H9 (cell line): ENCODE measurements around the gene TAF8. TPM values are rescaled to one million over a fixed set of nuclear protein-coding genes. Genes with fewer than 3 reads are reported as not detected.

Source experiments
- DNase-seq: peaks from one replicate; pipeline ENCODE4 v3.0.0-alpha.2; 2017
- H2AFZ ChIP-seq: one replicate; pipeline ENCODE4 v1.6.1; 2013; ENCODE audit warnings: mild to moderate bottlenecking, low read length, control low read depth, moderate library complexity
- H2AK5ac ChIP-seq: 2 replicates; pipeline ENCODE4 v1.6.1; 2013; ENCODE audit warnings: low read length, control low read depth, mixed read lengths; ENCODE audit not compliant: insufficient read length
- H2BK120ac ChIP-seq: one replicate; pipeline ENCODE4 v1.6.1; 2013; ENCODE audit warnings: low read depth, mild to moderate bottlenecking, low read length, control low read depth, inconsistent platforms; ENCODE audit not compliant: poor library complexity, severe bottlenecking
- H2BK12ac ChIP-seq: 2 replicates; pipeline ENCODE4 v1.6.1; 2013; ENCODE audit warnings: low read length, control low read depth, mixed read lengths, low read depth; ENCODE audit not compliant: insufficient read length
- H2BK15ac ChIP-seq: 2 replicates; pipeline ENCODE4 v1.6.1; 2013; ENCODE audit warnings: low read depth, low read length, control low read depth
- H2BK20ac ChIP-seq: one replicate; pipeline ENCODE4 v1.6.1; 2013; ENCODE audit warnings: low read depth, mild to moderate bottlenecking, low read length, control low read depth, inconsistent platforms; ENCODE audit not compliant: poor library complexity, severe bottlenecking
- H2BK5ac ChIP-seq: 2 replicates; pipeline ENCODE4 v1.6.1; 2013; ENCODE audit warnings: low read length, control low read depth, mixed read lengths; ENCODE audit not compliant: insufficient read length
- H3K14ac ChIP-seq: 2 replicates; pipeline ENCODE4 v1.6.1; 2013; ENCODE audit warnings: low read length, control low read depth; ENCODE audit not compliant: insufficient read depth
- H3K18ac ChIP-seq: 2 replicates; pipeline ENCODE4 v1.6.1; 2013; ENCODE audit warnings: low read depth, mild to moderate bottlenecking, mixed read lengths, low read length, control low read depth; ENCODE audit not compliant: insufficient read length
- H3K23ac ChIP-seq: 2 replicates; pipeline ENCODE4 v1.6.1; 2013; ENCODE audit warnings: low read length, control low read depth, mixed read lengths, low read depth; ENCODE audit not compliant: insufficient read length
- H3K23me2 ChIP-seq: 2 replicates; pipeline ENCODE4 v1.6.1; 2013; ENCODE audit warnings: low read depth, mild to moderate bottlenecking, mixed read lengths, low read length, control low read depth; ENCODE audit not compliant: insufficient read length, poor library complexity, severe bottlenecking
- H3K27ac ChIP-seq: 2 replicates; pipeline ENCODE4 v1.5.1; 2013; ENCODE audit warnings: low read length, control low read depth, mixed read lengths, low read depth; ENCODE audit not compliant: insufficient read length
- H3K27me3 ChIP-seq: 2 replicates; pipeline ENCODE4 v1.6.1; 2013; ENCODE audit warnings: low read length, control low read depth, inconsistent platforms; ENCODE audit not compliant: insufficient read depth
- H3K4ac ChIP-seq: 2 replicates; pipeline ENCODE4 v1.6.1; 2013; ENCODE audit warnings: low read depth, mild to moderate bottlenecking, control low read depth, inconsistent platforms, low read length, moderate library complexity
- H3K4me1 ChIP-seq: 2 replicates; pipeline ENCODE4 v1.6.1; 2013; ENCODE audit warnings: low read length, control low read depth, inconsistent platforms; ENCODE audit not compliant: insufficient read depth
- H3K4me2 ChIP-seq: 2 replicates; pipeline ENCODE4 v1.6.1; 2013; ENCODE audit warnings: low read length, control low read depth, mixed read lengths; ENCODE audit not compliant: insufficient read length, insufficient read depth
- H3K56ac ChIP-seq: 2 replicates; pipeline ENCODE4 v1.6.1; 2013; ENCODE audit warnings: low read depth, mild to moderate bottlenecking, mixed read lengths, low read length, control low read depth; ENCODE audit not compliant: insufficient read length
- H3K79me1 ChIP-seq: 2 replicates; pipeline ENCODE4 v1.6.1; 2013; ENCODE audit warnings: low read depth, mild to moderate bottlenecking, moderate library complexity, low read length, control low read depth, inconsistent platforms; ENCODE audit not compliant: insufficient read depth, poor library complexity, severe bottlenecking
- H3K79me2 ChIP-seq: 2 replicates; pipeline ENCODE4 v1.6.1; 2013; ENCODE audit warnings: low read length, control low read depth, inconsistent platforms; ENCODE audit not compliant: insufficient read depth
- H3K9ac ChIP-seq: 2 replicates; pipeline ENCODE4 v1.6.1; 2013; ENCODE audit warnings: low read length, control low read depth, mixed read lengths; ENCODE audit not compliant: insufficient read length; ENCODE audit errors: extremely low read depth
- H3K9me3 ChIP-seq: one replicate; pipeline ENCODE4 v1.6.1; 2013; ENCODE audit warnings: low read depth, low read length, inconsistent platforms; ENCODE audit not compliant: control insufficient read depth
- H3T11ph ChIP-seq: one replicate; pipeline ENCODE4 v1.6.1; 2013; ENCODE audit warnings: mild to moderate bottlenecking, low read length, control low read depth, inconsistent platforms
- H4K20me1 ChIP-seq: one replicate; pipeline ENCODE4 v1.6.1; 2013; ENCODE audit not compliant: control insufficient read depth, insufficient read length, insufficient read depth
- H4K5ac ChIP-seq: 2 replicates; pipeline ENCODE4 v1.6.1; 2013; ENCODE audit warnings: low read depth, mild to moderate bottlenecking, mixed read lengths, low read length, control low read depth; ENCODE audit not compliant: insufficient read length
- H4K8ac ChIP-seq: replicated peaks from 2 replicates; pipeline ENCODE4 v1.6.1; 2013; ENCODE audit warnings: low read length, control low read depth, mixed read lengths, low read depth; ENCODE audit not compliant: insufficient read length
- H4K91ac ChIP-seq: 2 replicates; pipeline ENCODE4 v1.6.1; 2013; ENCODE audit warnings: low read depth, mild to moderate bottlenecking, moderate library complexity, mixed read lengths, low read length, control low read depth; ENCODE audit not compliant: insufficient read length
- H3K27ac Mint-ChIP-seq, 3 experiments: 2 replicates in 2 of 3; 3 replicates in 1 of 3; pipeline ENCODE4 v1.8.0; 2020 to 2021; ENCODE audit warnings: mixed read lengths in 3 of 3, mild to moderate bottlenecking in 1 of 3, moderate library complexity in 1 of 3
- H3K27me3 Mint-ChIP-seq: 2 replicates; pipeline ENCODE4 v1.8.0; 2021; ENCODE audit warnings: low read depth, mild to moderate bottlenecking, moderate library complexity, mixed read lengths
- H3K36me3 Mint-ChIP-seq, 3 experiments: 2 replicates in 2 of 3; 3 replicates in 1 of 3; pipeline ENCODE4 v1.8.0; 2020 to 2021; ENCODE audit warnings: low read depth in 3 of 3, mixed read lengths in 3 of 3; ENCODE audit not compliant: insufficient read depth in 1 of 3
- H3K4me1 Mint-ChIP-seq, 2 experiments: 2 replicates each; pipeline ENCODE4 v1.8.0; 2020; ENCODE audit warnings: mixed read lengths in 2 of 2
- H3K4me3 Mint-ChIP-seq, 2 experiments: 2 replicates in 1 of 2; 3 replicates in 1 of 2; pipeline ENCODE4 v1.8.0; 2020 to 2021; ENCODE audit warnings: mild to moderate bottlenecking in 2 of 2, mixed read lengths in 2 of 2, moderate library complexity in 1 of 2
- H3K9me3 Mint-ChIP-seq, 2 experiments: 2 replicates in 1 of 2; 3 replicates in 1 of 2; pipeline ENCODE4 v1.8.0; 2020; ENCODE audit warnings: mild to moderate bottlenecking in 2 of 2, mixed read lengths in 2 of 2, moderate library complexity in 1 of 2
- WGBS: extraction: QIAGEN DNeasy Blood & Tissue Kit; methylation state at CpG from one replicate; pipeline ENCODE4 v1.1.7; 2013; ENCODE audit warnings: missing lambda C conversion rate, low lambda C conversion rate, mixed read lengths; ENCODE audit not compliant: insufficient read length; ENCODE audit errors: extremely low coverage; 5-methylcytosine and 5-hydroxymethylcytosine counted together
- total RNA-seq: library from RNA; stranded (reverse); gene quantifications from 2 replicates; pipeline ENCODE4 v1.2.1, GENCODE V29; 2021
- TF ChIP-seq, protein P1 (sequence below): fragments of 200-600 bp; sonication (generic); conservative IDR thresholded peaks from 3 replicates; pipeline ENCODE4 v1.8.0; 2021; ENCODE audit warnings: antibody characterized with exemption, mild to moderate bottlenecking

The TAF8 gene
- total RNA-seq, 1 experiment from 2014 or later = 30.4 TPM

DNA sequence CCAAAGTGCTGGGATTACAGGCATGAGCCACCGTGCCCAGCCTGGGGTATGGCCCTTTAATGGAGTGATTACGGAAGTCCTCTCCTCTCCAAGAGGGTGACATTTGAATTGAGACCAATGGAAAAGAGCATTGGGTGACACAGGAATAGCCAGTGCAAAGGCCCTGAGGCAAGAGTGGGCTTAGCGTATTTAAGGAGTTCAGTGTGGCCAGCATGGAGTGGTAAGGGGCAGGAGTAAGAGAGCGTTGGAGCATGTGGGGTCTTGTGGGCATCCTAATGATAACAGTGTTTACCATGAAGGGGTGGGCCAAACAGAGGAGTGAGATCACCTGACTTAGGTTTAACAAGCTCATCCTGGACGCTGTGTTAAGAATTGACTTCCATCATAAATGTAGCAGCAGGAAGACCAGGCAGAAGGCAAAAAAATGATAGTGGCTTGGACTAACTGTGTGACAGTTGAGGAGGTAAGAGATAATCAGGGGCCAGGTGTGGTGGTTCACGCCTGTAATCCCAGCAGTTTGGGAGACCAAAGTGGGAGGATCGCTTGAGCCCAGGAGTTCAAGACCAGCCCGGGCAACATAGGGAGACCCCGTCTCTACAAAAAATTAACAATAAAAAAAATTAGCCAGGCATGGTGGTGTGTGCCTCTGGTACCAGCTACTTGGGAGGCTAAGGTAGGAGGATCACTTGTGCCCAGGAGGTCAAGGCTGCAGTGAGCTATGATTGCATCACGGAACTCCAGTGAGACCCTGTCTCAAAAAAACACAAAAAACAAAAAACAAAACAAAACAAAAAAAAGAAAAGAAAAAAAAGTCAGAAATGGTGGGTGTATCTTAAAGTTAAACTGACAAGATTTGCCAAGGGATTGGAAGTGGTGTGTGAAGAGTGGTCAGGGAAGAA lies 40.7 kb downstream of the TAF8 start:
- Histone ChIP-seq H4K8ac (no peak overlapping the region), H4K91ac (no peak overlapping the region), H2BK12ac (no peak overlapping the region), H4K5ac (no peak overlapping the region), H2AK5ac (no peak overlapping the region), H3K56ac (no peak overlapping the region), H2BK5ac (no peak overlapping the region), H2BK120ac (no peak overlapping the region), H3K79me2 (no peaks in the 10 kb centered on the region), H3K23me2 (no peaks in the 10 kb centered on the region), H2AFZ (no peak overlapping the region), H3T11ph (no peak overlapping the region), H3K14ac (no peak overlapping the region), H3K4me2 (no peak overlapping the region), H3K27me3 (no peaks in the 10 kb centered on the region; the same call in 1 of the 2 replicates), H3K27ac (no peak overlapping the region), H3K4ac (no peak overlapping the region), H3K9ac (no peak overlapping the region), H3K4me1 (no peaks in the 10 kb centered on the region; the same call in 1 of the 2 replicates), H2BK15ac (no peak overlapping the region), H3K9me3 (no peaks in the 10 kb centered on the region), H3K23ac (no peak overlapping the region), H3K18ac (no peak overlapping the region), H2BK20ac (no peak overlapping the region), H4K20me1 (no peaks in the 10 kb centered on the region), H3K79me1 (no peaks in the 10 kb centered on the region)
- Mint-ChIP-seq H3K27ac (no peak overlapping the region; a peak in 1 of 7 replicates), H3K9me3 (no peaks in the 10 kb centered on the region), H3K27me3 (peaks cover 81% of the 10 kb centered on the region), H3K36me3 (peaks cover 0 to 3% (median 0%) of the 10 kb centered on the region in 3 experiments; a peak in 1 of 7 replicates), H3K4me3 (no peak overlapping the region), H3K4me1 (peaks cover 19 to 34% of the 10 kb centered on the region in 2 experiments)
- no CpG with 5 or more reads among the region's 10 CpGs for WGBS
- TF ChIP-seq, protein P1, sequence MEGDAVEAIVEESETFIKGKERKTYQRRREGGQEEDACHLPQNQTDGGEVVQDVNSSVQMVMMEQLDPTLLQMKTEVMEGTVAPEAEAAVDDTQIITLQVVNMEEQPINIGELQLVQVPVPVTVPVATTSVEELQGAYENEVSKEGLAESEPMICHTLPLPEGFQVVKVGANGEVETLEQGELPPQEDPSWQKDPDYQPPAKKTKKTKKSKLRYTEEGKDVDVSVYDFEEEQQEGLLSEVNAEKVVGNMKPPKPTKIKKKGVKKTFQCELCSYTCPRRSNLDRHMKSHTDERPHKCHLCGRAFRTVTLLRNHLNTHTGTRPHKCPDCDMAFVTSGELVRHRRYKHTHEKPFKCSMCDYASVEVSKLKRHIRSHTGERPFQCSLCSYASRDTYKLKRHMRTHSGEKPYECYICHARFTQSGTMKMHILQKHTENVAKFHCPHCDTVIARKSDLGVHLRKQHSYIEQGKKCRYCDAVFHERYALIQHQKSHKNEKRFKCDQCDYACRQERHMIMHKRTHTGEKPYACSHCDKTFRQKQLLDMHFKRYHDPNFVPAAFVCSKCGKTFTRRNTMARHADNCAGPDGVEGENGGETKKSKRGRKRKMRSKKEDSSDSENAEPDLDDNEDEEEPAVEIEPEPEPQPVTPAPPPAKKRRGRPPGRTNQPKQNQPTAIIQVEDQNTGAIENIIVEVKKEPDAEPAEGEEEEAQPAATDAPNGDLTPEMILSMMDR = no peak
- no peak for DNase-seq
